Omental fat pad (tissue), 4 donors: ENCODE measurements around the gene XPC. TPM values are rescaled to one million over a fixed set of nuclear protein-coding genes. Genes with fewer than 3 reads are reported as not detected.

Experiments used
- ATAC-seq: fragments of 150-250 bp; one replicate; pipeline ENCODE4 v1.9.1; 2016; ENCODE audit warnings: mild to moderate bottlenecking, moderate library complexity; ENCODE audit not compliant: low FRiP score
- DNase-seq: peaks from one replicate; pipeline ENCODE4 v3.0.0-alpha.2; 2019; ENCODE audit warnings: low spot score
- total RNA-seq, 4 donors: library from RNA; depleted of rRNA; stranded (reverse); fragments of >200 nt; gene quantifications; one replicate each; pipeline ENCODE4 v1.1.0, GENCODE V29; 2016
- TF ChIP-seq, protein P1 (sequence below), 3 donors: fragments of 450-650 bp; IDR thresholded peaks; one replicate each; pipeline ENCODE4 v1.5.1; 2016 to 2017; ENCODE audit warnings: antibody characterized with exemption in 3 of 3, mild to moderate bottlenecking in 3 of 3, moderate library complexity in 2 of 3

The XPC gene
- total RNA-seq, 4 donors from 2014 or later = 26.5 to 47.8 (median 33.8) TPM

DNA sequence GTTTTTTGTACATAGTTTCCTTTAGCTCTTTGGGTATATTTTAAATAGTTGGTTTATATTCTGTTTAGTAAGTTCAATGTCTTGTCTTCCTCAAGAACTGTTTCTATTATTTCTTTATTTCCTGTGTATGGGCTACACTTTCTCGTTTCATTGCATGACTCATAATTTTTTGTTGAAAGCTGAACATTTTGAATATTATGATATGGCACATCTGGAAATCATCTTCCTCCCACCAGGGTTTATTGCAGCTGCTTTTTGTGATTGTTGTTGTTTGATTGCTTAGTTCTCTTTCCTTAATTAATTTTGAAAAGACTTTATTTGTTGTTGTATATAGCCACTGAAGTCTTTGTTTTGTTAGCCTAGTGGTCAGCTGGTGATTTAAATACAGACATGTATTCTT is 44.1 kb upstream of the XPC start:
- ATAC-seq (no peak), DNase-seq (no peak)
- TF ChIP-seq, protein P1, sequence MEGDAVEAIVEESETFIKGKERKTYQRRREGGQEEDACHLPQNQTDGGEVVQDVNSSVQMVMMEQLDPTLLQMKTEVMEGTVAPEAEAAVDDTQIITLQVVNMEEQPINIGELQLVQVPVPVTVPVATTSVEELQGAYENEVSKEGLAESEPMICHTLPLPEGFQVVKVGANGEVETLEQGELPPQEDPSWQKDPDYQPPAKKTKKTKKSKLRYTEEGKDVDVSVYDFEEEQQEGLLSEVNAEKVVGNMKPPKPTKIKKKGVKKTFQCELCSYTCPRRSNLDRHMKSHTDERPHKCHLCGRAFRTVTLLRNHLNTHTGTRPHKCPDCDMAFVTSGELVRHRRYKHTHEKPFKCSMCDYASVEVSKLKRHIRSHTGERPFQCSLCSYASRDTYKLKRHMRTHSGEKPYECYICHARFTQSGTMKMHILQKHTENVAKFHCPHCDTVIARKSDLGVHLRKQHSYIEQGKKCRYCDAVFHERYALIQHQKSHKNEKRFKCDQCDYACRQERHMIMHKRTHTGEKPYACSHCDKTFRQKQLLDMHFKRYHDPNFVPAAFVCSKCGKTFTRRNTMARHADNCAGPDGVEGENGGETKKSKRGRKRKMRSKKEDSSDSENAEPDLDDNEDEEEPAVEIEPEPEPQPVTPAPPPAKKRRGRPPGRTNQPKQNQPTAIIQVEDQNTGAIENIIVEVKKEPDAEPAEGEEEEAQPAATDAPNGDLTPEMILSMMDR (IDR thresholded peaks at IDR 0.05) = no peak

DNA sequence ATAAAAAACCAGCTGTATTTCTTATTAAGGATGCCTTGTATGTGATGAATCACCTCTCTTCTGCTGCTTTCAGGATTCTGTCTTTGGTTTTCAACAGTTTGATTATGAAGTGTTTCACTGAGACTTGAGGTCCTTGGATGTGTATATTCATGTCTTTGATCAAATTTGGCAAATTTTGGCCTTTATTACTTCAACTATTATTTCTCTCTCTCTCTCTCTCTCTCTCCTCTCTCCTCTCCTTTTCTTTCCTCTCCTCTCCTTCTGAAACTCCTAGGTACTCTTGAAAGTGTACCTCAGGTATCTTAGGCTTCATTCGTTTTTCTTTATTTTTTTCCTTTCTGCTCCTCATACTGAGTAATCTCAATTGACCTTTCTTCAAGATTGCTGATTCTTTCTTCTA is 43.5 kb upstream of the XPC start:
- TF ChIP-seq, protein P1 (IDR thresholded peaks at IDR 0.05) = no peak

DNA sequence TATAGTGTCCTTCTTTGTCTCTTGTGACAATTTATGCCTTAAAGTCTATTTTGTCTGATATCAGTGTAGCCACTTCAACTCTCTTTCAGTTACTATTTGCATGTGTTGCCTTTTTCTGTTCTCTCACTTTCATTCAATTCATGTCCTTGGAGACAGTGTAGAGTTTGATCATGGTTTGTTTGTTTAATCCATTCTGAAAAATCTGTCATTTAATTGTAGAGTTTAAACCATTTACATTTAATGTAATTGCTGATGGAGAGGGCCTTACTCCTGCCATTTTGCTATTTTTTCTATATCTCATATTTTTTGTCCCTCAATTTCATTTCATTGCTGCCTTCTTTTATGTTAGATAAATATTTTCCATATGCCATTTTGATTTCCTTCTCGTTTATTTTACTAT is 42.5 kb upstream of the XPC start:
- DNase-seq (no peak), ATAC-seq (no peak)

More for the DNA sequence above, 43.5 kb upstream of the XPC start:
- DNase-seq = no peak
- ATAC-seq = no peak

DNA sequence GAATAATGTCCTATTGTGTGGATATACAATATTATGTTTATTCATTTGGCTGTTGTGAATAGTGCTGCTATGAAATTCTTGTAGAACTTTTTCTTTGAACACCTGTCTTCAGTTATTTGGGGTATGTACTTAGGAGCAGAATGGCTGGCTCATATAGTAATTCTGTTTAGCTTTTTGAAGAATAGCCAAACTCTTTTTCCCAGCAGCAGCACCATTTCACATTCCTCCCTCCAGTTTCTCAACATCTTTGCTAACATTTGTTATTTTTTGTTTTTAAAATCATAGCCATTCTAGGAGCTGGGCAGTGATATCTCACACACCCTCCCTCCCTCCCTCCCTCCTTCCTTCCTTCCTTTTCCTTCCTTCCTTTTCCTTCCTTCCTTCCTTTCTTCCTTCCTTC is 40.0 kb upstream of the XPC start:
- ATAC-seq = no peak
- no peak for DNase-seq
- TF ChIP-seq, protein P1 (IDR thresholded peaks at IDR 0.05) = no peak

More for the DNA sequence above, 42.5 kb upstream of the XPC start:
- TF ChIP-seq, protein P1 (IDR thresholded peaks at IDR 0.05) = no peak

DNA sequence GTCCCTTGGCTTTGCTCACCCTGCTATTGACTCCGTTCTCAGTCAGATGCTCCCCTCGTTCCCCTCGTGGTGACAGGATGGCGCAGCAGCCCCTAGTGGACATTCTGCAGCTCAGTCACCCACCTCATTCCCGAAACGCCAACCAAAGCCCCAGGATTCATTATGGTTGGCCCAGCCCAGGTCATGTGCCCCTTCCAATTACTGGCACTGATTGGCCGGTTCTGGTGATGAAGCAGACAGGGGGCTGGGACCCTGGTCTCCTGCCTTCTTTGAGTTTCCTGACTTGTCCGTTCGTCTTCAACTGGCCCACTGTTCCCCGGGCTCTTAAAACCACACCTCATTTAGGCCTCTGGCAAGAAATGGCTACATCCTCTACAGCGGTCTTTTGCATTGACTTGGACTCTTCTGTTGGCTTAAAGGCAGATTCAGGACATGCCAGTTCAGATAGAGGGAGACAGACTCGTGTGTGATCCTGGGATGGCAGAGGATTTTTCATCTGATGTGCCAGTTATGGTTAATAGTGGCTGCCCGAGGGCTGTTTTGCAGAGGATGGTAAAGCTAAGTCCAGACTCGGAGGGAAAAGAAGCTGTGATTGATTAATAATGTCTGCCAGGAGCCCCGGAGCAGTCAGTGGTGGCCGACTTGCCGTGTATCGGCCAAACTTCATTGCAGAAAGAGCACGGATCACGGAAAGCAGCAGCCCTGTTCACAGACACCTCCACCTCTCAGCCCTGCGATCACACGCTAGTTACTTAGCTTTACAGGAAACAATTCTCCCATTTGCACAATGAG is 38.1 kb upstream of the XPC start:
- TF ChIP-seq, protein P1 (IDR thresholded peaks at IDR 0.05) = no peak
- no peak for DNase-seq
- peak; percentile 96 for ATAC-seq

DNA sequence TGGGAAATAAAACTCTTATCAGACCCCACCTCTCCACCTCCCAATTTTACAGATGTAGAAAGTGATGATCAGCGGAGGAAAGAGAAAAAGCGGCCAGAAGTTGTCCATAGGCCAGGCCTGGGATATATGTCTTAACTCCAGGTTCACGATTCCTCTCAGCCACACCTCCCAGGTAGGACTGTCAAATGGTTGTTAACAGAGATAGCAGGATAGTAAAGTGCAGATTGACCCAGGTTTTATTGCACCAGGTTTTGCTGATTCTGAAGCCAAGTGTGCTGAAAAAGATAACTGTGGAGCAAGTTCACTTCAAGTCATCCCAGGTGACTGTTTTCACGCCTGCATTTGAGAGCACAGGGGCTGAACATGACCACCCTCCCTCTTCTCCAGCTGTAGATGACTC is 36.4 kb upstream of the XPC start:
- no peak for DNase-seq
- no peak for ATAC-seq

More for the DNA sequence above, 36.4 kb upstream of the XPC start:
- TF ChIP-seq, protein P1 (IDR thresholded peaks at IDR 0.05) = no peak
